Measurements from ENCODE around the gene FAM98C. TPM values are rescaled to one million over a fixed set of nuclear protein-coding genes. Genes with fewer than 3 reads are reported as not detected.
"Not testable (repeated sequence)": the region's sequence is repeated elsewhere in the genome, so short reads cannot be mapped to it uniquely, and the experiment has no call there.

The FAM98C gene
- total RNA-seq, 2 donors from 2014 or later: 19.9 to 59.5 TPM

- no peaks in the 10 kb centered on the region for H3K9me3 ChIP-seq
- no peak for DNase-seq (ENCODE audit: low spot score)
- no peak overlapping the region for H3K27ac ChIP-seq
- no peaks in the 10 kb centered on the region for H3K27me3 ChIP-seq (replicated peaks; ENCODE audit: insufficient read depth)
- WGBS: 86% methylated on average over 13 of the region's 13 CpGs
- TF ChIP-seq POLR2A (IDR thresholded peaks at IDR 0.05) (no peak), POLR2AphosphoS5 (IDR thresholded peaks at IDR 0.05) (no peak), CTCF (IDR thresholded peaks at IDR 0.05) (no peak)
- no peak overlapping the region for H3K4me3 ChIP-seq
- no peaks in the 10 kb centered on the region for H3K36me3 ChIP-seq
- no peaks in the 10 kb centered on the region for H3K4me1 ChIP-seq (replicated peaks)
- intact Hi-C loops (cut with DNase I): no loop called here
Observed at GRCh38 chr19:38411041-38411712, 8.3 kb downstream of the FAM98C start.

- H3K36me3 ChIP-seq; H3K27me3 ChIP-seq (replicated peaks; ENCODE audit: insufficient read depth); H3K9me3 ChIP-seq; intact Hi-C loops (cut with DNase I); H3K4me1 ChIP-seq (replicated peaks); DNase-seq (ENCODE audit: low spot score); H3K4me3 ChIP-seq; H3K27ac ChIP-seq: not testable (repeated sequence)
- WGBS: 90% methylated on average over 5 of the region's 5 CpGs
Observed at GRCh38 chr19:38411898-38412297, 9.0 kb downstream of the FAM98C start.

- no peak for DNase-seq (ENCODE audit: low spot score)
- intact Hi-C loops (cut with DNase I): no loop called here
- WGBS: 92% methylated on average over 8 of the region's 8 CpGs
- H3K9me3 ChIP-seq: no peaks in the 10 kb centered on the region
- no peaks in the 10 kb centered on the region for H3K4me1 ChIP-seq (replicated peaks)
- no peaks in the 10 kb centered on the region for H3K36me3 ChIP-seq
- H3K4me3 ChIP-seq: no peak overlapping the region
- no peaks in the 10 kb centered on the region for H3K27me3 ChIP-seq (replicated peaks; ENCODE audit: insufficient read depth)
- no peak for TF ChIP-seq POLR2AphosphoS5 (IDR thresholded peaks at IDR 0.05)
- TF ChIP-seq CTCF (IDR thresholded peaks at IDR 0.05): no peak
- TF ChIP-seq POLR2A (IDR thresholded peaks at IDR 0.05): no peak
- no peak overlapping the region for H3K27ac ChIP-seq
Observed at GRCh38 chr19:38412491-38412890, 9.6 kb downstream of the FAM98C start.

GRCh38 chr19:38412961-38413360 is 10.1 kb downstream of the FAM98C start:
- no peak overlapping the region for H3K4me3 ChIP-seq
- no peak for TF ChIP-seq POLR2AphosphoS5 (IDR thresholded peaks at IDR 0.05)
- no peak for TF ChIP-seq POLR2A (IDR thresholded peaks at IDR 0.05)
- H3K27ac ChIP-seq: no peak overlapping the region
- no peaks in the 10 kb centered on the region for H3K9me3 ChIP-seq
- DNase-seq (ENCODE audit: low spot score): no peak
- no peaks in the 10 kb centered on the region for H3K4me1 ChIP-seq (replicated peaks)
- no peaks in the 10 kb centered on the region for H3K36me3 ChIP-seq
- 76% methylated on average over 11 of the region's 11 CpGs for WGBS
- intact Hi-C loops (cut with DNase I): no loop called here
- H3K27me3 ChIP-seq (replicated peaks; ENCODE audit: insufficient read depth): no peaks in the 10 kb centered on the region

- WGBS: 92% methylated on average over 6 of the region's 6 CpGs
- intact Hi-C loops (cut with DNase I): no loop called here
- Histone ChIP-seq H3K27me3 (replicated peaks; ENCODE audit: insufficient read depth) (no peaks in the 10 kb centered on the region), H3K4me3 (no peak overlapping the region), H3K36me3 (no peaks in the 10 kb centered on the region), H3K27ac (no peak overlapping the region), H3K4me1 (replicated peaks) (no peaks in the 10 kb centered on the region), H3K9me3 (no peaks in the 10 kb centered on the region)
- no peak for TF ChIP-seq CTCF (IDR thresholded peaks at IDR 0.05)
- TF ChIP-seq POLR2AphosphoS5 (IDR thresholded peaks at IDR 0.05): no peak
- no peak for TF ChIP-seq POLR2A (IDR thresholded peaks at IDR 0.05)
- DNase-seq (ENCODE audit: low spot score): no peak
Observed at GRCh38 chr19:38413416-38413815, 10.5 kb downstream of the FAM98C start.

- Histone ChIP-seq H3K27ac (no peak overlapping the region), H3K27me3 (replicated peaks; ENCODE audit: insufficient read depth) (no peaks in the 10 kb centered on the region), H3K9me3 (no peaks in the 10 kb centered on the region), H3K36me3 (no peaks in the 10 kb centered on the region), H3K4me3 (no peak overlapping the region), H3K4me1 (replicated peaks) (no peaks in the 10 kb centered on the region)
- TF ChIP-seq CTCF (IDR thresholded peaks at IDR 0.05): no peak
- TF ChIP-seq POLR2AphosphoS5 (IDR thresholded peaks at IDR 0.05): no peak
- TF ChIP-seq POLR2A (IDR thresholded peaks at IDR 0.05): no peak
- no peak for DNase-seq (ENCODE audit: low spot score)
- intact Hi-C loops (cut with DNase I): no loop called here
- 66% methylated on average over 8 of the region's 8 CpGs for WGBS
Observed at GRCh38 chr19:38417146-38417543, 14.3 kb downstream of the FAM98C start.

All from prostate gland (tissue), 2 donors.